WTC11 (cell line): ENCODE data around the gene ADAM19. TPM values are rescaled to one million over a fixed set of nuclear protein-coding genes. Genes with fewer than 3 reads are reported as not detected.

ENCODE experiments used
- ATAC-seq: fragments of 200-7000 bp; cut with Tn5 transposase; 2 replicates; pipeline ENCODE4 v1.10.0; 2021; ENCODE audit warnings: mild to moderate bottlenecking, moderate library complexity
- CTCF ChIA-PET: fragments of 300-600 bp; sonication (Branson Sonifier 250); formaldehyde crosslinking; loops from one replicate; lab custom pipeline; 2021; ENCODE audit warnings: antibody characterized with exemption; lab: Charles Lee
- POLR2A ChIA-PET: fragments of 350-600 bp; sonication (Branson Sonifier 250); formaldehyde crosslinking; loops from one replicate; lab custom pipeline; 2021; ENCODE audit warnings: antibody characterized with exemption; lab: Charles Lee
- DNase-seq: peaks from one replicate; pipeline ENCODE4 v3.0.0; 2021; ENCODE audit warnings: low spot score
- H3K27ac Mint-ChIP-seq: 2 replicates; pipeline ENCODE4 v1.8.0; 2021; ENCODE audit warnings: mixed read lengths
- H3K27me3 Mint-ChIP-seq: 2 replicates; pipeline ENCODE4 v1.8.0; 2021; ENCODE audit warnings: low read depth, mild to moderate bottlenecking, moderate library complexity, mixed read lengths
- H3K36me3 Mint-ChIP-seq: 2 replicates; pipeline ENCODE4 v1.8.0; 2021; ENCODE audit warnings: mixed read lengths
- H3K4me1 Mint-ChIP-seq: 2 replicates; pipeline ENCODE4 v1.8.0; 2022; ENCODE audit warnings: mixed read lengths
- H3K4me3 Mint-ChIP-seq: 2 replicates; pipeline ENCODE4 v1.8.0; 2021; ENCODE audit warnings: mild to moderate bottlenecking, moderate library complexity, mixed read lengths
- H3K9me3 Mint-ChIP-seq: 2 replicates; pipeline ENCODE4 v1.8.0; 2021; ENCODE audit warnings: mixed read lengths
- CBFB ChIP-seq: sonication (generic); formaldehyde crosslinking; IDR thresholded peaks from 2 replicates; pipeline ENCODE4 v1.8.1; 2022; ENCODE audit warnings: mild to moderate bottlenecking, low read depth, missing genetic modification reagents
- CREB1 ChIP-seq: sonication (generic); formaldehyde crosslinking; IDR thresholded peaks from 2 replicates; pipeline ENCODE4 v1.8.0; 2023; ENCODE audit warnings: mild to moderate bottlenecking, missing genetic modification reagents
- ESRRA ChIP-seq: sonication (generic); formaldehyde crosslinking; IDR thresholded peaks from 2 replicates; pipeline ENCODE4 v1.8.1; 2022; ENCODE audit warnings: mild to moderate bottlenecking, missing genetic modification reagents, borderline replicate concordance
- ETV6 ChIP-seq: sonication (generic); formaldehyde crosslinking; IDR thresholded peaks from 2 replicates; pipeline ENCODE4 v1.8.1; 2022; ENCODE audit warnings: mild to moderate bottlenecking, missing genetic modification reagents
- FOXK1 ChIP-seq: sonication (generic); formaldehyde crosslinking; IDR thresholded peaks from 2 replicates; pipeline ENCODE4 v1.8.0; 2022; ENCODE audit warnings: mild to moderate bottlenecking, moderate library complexity, missing genetic modification reagents
- IRF2 ChIP-seq: sonication (generic); formaldehyde crosslinking; IDR thresholded peaks from 2 replicates; pipeline ENCODE4 v1.8.0; 2022; ENCODE audit warnings: low read depth, missing genetic modification reagents, borderline replicate concordance
- KAT7 ChIP-seq: sonication (generic); formaldehyde crosslinking; IDR thresholded peaks from 2 replicates; pipeline ENCODE4 v1.8.1; 2023; ENCODE audit warnings: missing genetic modification reagents, mild to moderate bottlenecking, borderline replicate concordance
- MYBL2 ChIP-seq: sonication (generic); formaldehyde crosslinking; IDR thresholded peaks from 2 replicates; pipeline ENCODE4 v1.8.1; 2023; ENCODE audit warnings: mild to moderate bottlenecking, moderate library complexity, missing genetic modification reagents
- NFYB ChIP-seq: sonication (generic); formaldehyde crosslinking; conservative IDR thresholded peaks from 2 replicates; pipeline ENCODE4 v1.8.0; 2022; ENCODE audit warnings: low read depth, missing genetic modification reagents
- NR2C2 ChIP-seq: sonication (generic); formaldehyde crosslinking; IDR thresholded peaks from 2 replicates; pipeline ENCODE4 v1.8.0; 2022; ENCODE audit warnings: mild to moderate bottlenecking, missing genetic modification reagents
- RORB ChIP-seq: fragments of 250-450 bp; sonication (Bioruptor Pico); IDR thresholded peaks from 2 replicates; pipeline ENCODE4 v1.9.0; 2021; ENCODE audit warnings: mild to moderate bottlenecking
- SMAD3 ChIP-seq: sonication (generic); formaldehyde crosslinking; IDR thresholded peaks from 2 replicates; pipeline ENCODE4 v1.8.0; 2022; ENCODE audit warnings: missing genetic modification reagents, mild to moderate bottlenecking, borderline replicate concordance
- TEAD1 ChIP-seq: sonication (generic); formaldehyde crosslinking; IDR thresholded peaks from 2 replicates; pipeline ENCODE4 v1.8.0; 2022; ENCODE audit warnings: mild to moderate bottlenecking, missing genetic modification reagents
- ZNF138 ChIP-seq: sonication (generic); formaldehyde crosslinking; conservative IDR thresholded peaks from 2 replicates; pipeline ENCODE4 v1.8.1; 2022; ENCODE audit warnings: mild to moderate bottlenecking, moderate library complexity, missing genetic modification reagents
- ZNF423 ChIP-seq: fragments of 250-450 bp; sonication (Bioruptor Pico); IDR thresholded peaks from 2 replicates; pipeline ENCODE4 v2.1.2; 2022; ENCODE audit warnings: mild to moderate bottlenecking, moderate library complexity
- ZNF671 ChIP-seq: fragments of 250-450 bp; sonication (Bioruptor Pico); IDR thresholded peaks from 2 replicates; pipeline ENCODE4 v1.8.0; 2021; ENCODE audit warnings: mild to moderate bottlenecking
- total RNA-seq: library from RNA; stranded (reverse); gene quantifications from 3 replicates; pipeline ENCODE4 v1.2.3, GENCODE V29; 2021
- TF ChIP-seq, protein P1 (sequence below): sonication (generic); formaldehyde crosslinking; IDR thresholded peaks from 2 replicates; pipeline ENCODE4 v1.8.1; 2022; ENCODE audit warnings: low read depth, mild to moderate bottlenecking, moderate library complexity, missing genetic modification reagents, borderline replicate concordance
- TF ChIP-seq, protein P2 (sequence below): sonication (generic); formaldehyde crosslinking; IDR thresholded peaks from 2 replicates; pipeline ENCODE4 v1.8.1; 2023; ENCODE audit warnings: mild to moderate bottlenecking, missing genetic modification reagents, moderate library complexity
- TF ChIP-seq, protein P3 (sequence below): fragments of 250-450 bp; sonication (Bioruptor Pico); IDR thresholded peaks from 2 replicates; pipeline ENCODE4 v1.8.0; 2021; ENCODE audit warnings: mild to moderate bottlenecking
- TF ChIP-seq, protein P4 (sequence below): fragments of 250-450 bp; sonication (Bioruptor Pico); IDR thresholded peaks from 2 replicates; pipeline ENCODE4 v2.1.2; 2022; ENCODE audit warnings: mild to moderate bottlenecking, moderate library complexity
- TF ChIP-seq, protein P5 (sequence below): sonication (generic); formaldehyde crosslinking; IDR thresholded peaks from 2 replicates; pipeline ENCODE4 v1.8.1; 2022; ENCODE audit warnings: missing genetic modification reagents, borderline replicate concordance
- TF ChIP-seq, protein P6 (sequence below): sonication (generic); formaldehyde crosslinking; IDR thresholded peaks from 2 replicates; pipeline ENCODE4 v1.8.1; 2022; ENCODE audit warnings: mild to moderate bottlenecking, missing genetic modification reagents, moderate library complexity, borderline replicate concordance
- TF ChIP-seq, protein P7 (sequence below): sonication (generic); formaldehyde crosslinking; IDR thresholded peaks from 2 replicates; pipeline ENCODE4 v1.8.1; 2023; ENCODE audit warnings: mild to moderate bottlenecking, moderate library complexity, missing genetic modification reagents
- TF ChIP-seq, protein P8 (sequence below): sonication (generic); formaldehyde crosslinking; IDR thresholded peaks from 2 replicates; pipeline ENCODE4 v1.8.1; 2023; ENCODE audit warnings: mild to moderate bottlenecking, missing genetic modification reagents, moderate library complexity

Gene ADAM19
- total RNA-seq, 1 experiment from 2014 or later = 28.6 TPM

DNA sequence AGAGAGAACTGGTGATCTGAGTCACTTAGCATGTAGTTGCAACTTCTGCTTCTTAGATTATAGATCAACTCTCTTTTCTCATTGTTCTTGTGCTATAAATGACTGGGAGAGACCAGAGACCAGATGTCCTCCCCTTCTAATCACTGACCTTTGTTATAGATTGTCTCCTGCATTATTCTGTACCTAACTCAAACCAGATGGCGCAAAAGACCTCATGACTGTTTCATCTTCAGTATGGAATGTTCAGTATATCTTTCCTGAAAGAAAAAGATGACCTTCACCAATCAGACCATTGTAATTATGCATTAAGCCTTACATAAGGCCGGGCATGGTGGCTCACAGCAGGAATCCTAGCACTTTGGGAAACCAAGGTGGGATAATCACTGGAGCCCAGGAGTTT is 30.5 kb upstream of the ADAM19 start:
- H3K27me3 Mint-ChIP-seq = no peaks in the 10 kb centered on the region
- ChIA-PET POLR2A (no interaction called here), CTCF (no interaction called here)
- ATAC-seq (no peak), DNase-seq (no peak)
- no peaks in the 10 kb centered on the region for H3K4me1 Mint-ChIP-seq
- TF ChIP-seq, protein P1, sequence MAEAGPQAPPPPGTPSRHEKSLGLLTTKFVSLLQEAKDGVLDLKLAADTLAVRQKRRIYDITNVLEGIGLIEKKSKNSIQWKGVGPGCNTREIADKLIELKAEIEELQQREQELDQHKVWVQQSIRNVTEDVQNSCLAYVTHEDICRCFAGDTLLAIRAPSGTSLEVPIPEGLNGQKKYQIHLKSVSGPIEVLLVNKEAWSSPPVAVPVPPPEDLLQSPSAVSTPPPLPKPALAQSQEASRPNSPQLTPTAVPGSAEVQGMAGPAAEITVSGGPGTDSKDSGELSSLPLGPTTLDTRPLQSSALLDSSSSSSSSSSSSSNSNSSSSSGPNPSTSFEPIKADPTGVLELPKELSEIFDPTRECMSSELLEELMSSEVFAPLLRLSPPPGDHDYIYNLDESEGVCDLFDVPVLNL = no peak
- TF ChIP-seq, protein P2, sequence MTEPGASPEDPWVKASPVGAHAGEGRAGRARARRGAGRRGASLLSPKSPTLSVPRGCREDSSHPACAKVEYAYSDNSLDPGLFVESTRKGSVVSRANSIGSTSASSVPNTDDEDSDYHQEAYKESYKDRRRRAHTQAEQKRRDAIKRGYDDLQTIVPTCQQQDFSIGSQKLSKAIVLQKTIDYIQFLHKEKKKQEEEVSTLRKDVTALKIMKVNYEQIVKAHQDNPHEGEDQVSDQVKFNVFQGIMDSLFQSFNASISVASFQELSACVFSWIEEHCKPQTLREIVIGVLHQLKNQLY = no peak
- TF ChIP-seq, protein P3, sequence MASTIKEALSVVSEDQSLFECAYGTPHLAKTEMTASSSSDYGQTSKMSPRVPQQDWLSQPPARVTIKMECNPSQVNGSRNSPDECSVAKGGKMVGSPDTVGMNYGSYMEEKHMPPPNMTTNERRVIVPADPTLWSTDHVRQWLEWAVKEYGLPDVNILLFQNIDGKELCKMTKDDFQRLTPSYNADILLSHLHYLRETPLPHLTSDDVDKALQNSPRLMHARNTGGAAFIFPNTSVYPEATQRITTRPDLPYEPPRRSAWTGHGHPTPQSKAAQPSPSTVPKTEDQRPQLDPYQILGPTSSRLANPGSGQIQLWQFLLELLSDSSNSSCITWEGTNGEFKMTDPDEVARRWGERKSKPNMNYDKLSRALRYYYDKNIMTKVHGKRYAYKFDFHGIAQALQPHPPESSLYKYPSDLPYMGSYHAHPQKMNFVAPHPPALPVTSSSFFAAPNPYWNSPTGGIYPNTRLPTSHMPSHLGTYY (CRISPR knock-in tag) = no peak
- TF ChIP-seq RORB (CRISPR knock-in tag) (no peak), ZNF671 (CRISPR knock-in tag) (no peak), KAT7 (CRISPR knock-in tag) (no peak), SMAD3 (CRISPR knock-in tag) (no peak), FOXK1 (CRISPR knock-in tag) (no peak), CBFB (CRISPR knock-in tag) (no peak), NR2C2 (CRISPR knock-in tag) (no peak), ZNF423 (CRISPR knock-in tag) (no peak), ESRRA (no peak), ETV6 (CRISPR knock-in tag) (no peak)
- TF ChIP-seq, protein P4, sequence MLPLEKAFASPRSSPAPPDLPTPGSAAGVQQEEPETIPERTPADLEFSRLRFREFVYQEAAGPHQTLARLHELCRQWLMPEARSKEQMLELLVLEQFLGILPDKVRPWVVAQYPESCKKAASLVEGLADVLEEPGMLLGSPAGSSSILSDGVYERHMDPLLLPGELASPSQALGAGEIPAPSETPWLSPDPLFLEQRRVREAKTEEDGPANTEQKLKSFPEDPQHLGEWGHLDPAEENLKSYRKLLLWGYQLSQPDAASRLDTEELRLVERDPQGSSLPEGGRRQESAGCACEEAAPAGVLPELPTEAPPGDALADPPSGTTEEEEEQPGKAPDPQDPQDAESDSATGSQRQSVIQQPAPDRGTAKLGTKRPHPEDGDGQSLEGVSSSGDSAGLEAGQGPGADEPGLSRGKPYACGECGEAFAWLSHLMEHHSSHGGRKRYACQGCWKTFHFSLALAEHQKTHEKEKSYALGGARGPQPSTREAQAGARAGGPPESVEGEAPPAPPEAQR (CRISPR knock-in tag) = no peak
- TF ChIP-seq, protein P5, sequence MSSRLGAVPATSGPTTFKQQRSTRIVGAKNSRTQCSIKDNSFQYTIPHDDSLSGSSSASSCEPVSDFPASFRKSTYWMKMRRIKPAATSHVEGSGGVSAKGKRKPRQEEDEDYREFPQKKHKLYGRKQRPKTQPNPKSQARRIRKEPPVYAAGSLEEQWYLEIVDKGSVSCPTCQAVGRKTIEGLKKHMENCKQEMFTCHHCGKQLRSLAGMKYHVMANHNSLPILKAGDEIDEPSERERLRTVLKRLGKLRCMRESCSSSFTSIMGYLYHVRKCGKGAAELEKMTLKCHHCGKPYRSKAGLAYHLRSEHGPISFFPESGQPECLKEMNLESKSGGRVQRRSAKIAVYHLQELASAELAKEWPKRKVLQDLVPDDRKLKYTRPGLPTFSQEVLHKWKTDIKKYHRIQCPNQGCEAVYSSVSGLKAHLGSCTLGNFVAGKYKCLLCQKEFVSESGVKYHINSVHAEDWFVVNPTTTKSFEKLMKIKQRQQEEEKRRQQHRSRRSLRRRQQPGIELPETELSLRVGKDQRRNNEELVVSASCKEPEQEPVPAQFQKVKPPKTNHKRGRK = no peak
- TF ChIP-seq, protein P6, sequence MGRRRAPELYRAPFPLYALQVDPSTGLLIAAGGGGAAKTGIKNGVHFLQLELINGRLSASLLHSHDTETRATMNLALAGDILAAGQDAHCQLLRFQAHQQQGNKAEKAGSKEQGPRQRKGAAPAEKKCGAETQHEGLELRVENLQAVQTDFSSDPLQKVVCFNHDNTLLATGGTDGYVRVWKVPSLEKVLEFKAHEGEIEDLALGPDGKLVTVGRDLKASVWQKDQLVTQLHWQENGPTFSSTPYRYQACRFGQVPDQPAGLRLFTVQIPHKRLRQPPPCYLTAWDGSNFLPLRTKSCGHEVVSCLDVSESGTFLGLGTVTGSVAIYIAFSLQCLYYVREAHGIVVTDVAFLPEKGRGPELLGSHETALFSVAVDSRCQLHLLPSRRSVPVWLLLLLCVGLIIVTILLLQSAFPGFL (CRISPR knock-in tag) = no peak
- H3K4me3 Mint-ChIP-seq = no peak overlapping the region
- no peaks in the 10 kb centered on the region for H3K36me3 Mint-ChIP-seq
- H3K9me3 Mint-ChIP-seq = 0 out of 2 replicates have a peak, but pooled peaks cover 3% of the 10 kb centered on the region
- H3K27ac Mint-ChIP-seq = no peak overlapping the region

DNA sequence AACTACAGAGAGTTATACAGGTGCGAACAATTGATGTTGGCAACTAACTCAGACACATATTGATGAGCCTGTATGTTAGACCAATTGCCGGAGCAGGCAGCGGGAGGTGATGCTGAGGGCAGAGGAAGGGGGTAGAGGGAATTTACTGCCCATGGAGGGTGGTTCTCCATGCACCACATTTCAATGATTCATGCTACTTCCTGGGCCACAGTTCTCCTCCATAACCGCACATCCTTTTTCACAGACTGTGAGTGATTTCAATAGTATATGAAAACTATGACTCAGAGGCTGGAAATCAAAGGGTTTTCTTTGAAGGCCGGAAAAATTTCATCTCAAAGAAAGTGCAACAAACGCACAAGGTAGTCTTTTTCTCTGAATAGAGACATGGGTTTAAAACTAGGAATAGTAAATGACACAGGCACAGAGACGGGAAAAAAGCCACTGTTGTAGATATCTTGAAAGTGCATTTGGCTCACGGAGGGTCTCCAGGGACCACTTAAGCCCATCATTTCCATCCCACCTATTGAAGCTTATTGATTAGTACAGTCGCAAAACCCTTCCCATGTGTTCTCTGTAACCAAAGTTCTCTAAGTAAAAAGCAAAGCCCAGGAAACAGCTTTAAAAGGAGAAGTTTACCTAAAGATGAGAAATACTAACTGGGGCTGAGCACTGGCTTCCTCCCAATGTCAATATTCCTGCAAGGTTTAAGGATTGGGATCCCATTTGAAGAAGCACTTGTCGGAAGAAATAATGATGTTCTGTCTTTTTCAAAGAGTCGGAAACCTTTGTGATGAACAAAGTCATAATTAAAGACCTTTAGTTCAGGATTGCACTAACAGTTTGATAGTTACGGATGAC is 28.0 kb upstream of the ADAM19 start:
- POLR2A ChIA-PET = no interaction called here
- ATAC-seq (no peak), DNase-seq (no peak)
- CTCF ChIA-PET = no interaction called here
- Mint-ChIP-seq H3K4me1 (no peaks in the 10 kb centered on the region), H3K4me3 (no peak overlapping the region), H3K27ac (no peak overlapping the region), H3K36me3 (no peaks in the 10 kb centered on the region), H3K27me3 (no peaks in the 10 kb centered on the region), H3K9me3 (0 out of 2 replicates have a peak, but pooled peaks cover 3% of the 10 kb centered on the region)
- TF ChIP-seq ZNF138 (CRISPR knock-in tag) (no peak), NFYB (CRISPR knock-in tag) (no peak), TEAD1 (CRISPR knock-in tag) (no peak), MYBL2 (CRISPR knock-in tag) (no peak), CREB1 (no peak), IRF2 (no peak)
- TF ChIP-seq, protein P7, sequence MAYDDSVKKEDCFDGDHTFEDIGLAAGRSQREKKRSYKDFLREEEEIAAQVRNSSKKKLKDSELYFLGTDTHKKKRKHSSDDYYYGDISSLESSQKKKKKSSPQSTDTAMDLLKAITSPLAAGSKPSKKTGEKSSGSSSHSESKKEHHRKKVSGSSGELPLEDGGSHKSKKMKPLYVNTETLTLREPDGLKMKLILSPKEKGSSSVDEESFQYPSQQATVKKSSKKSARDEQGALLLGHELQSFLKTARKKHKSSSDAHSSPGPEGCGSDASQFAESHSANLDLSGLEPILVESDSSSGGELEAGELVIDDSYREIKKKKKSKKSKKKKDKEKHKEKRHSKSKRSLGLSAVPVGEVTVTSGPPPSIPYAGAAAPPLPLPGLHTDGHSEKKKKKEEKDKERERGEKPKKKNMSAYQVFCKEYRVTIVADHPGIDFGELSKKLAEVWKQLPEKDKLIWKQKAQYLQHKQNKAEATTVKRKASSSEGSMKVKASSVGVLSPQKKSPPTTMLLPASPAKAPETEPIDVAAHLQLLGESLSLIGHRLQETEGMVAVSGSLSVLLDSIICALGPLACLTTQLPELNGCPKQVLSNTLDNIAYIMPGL (CRISPR knock-in tag) = no peak
- TF ChIP-seq, protein P6 (CRISPR knock-in tag) = no peak
- TF ChIP-seq, protein P8, sequence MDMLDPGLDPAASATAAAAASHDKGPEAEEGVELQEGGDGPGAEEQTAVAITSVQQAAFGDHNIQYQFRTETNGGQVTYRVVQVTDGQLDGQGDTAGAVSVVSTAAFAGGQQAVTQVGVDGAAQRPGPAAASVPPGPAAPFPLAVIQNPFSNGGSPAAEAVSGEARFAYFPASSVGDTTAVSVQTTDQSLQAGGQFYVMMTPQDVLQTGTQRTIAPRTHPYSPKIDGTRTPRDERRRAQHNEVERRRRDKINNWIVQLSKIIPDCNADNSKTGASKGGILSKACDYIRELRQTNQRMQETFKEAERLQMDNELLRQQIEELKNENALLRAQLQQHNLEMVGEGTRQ = no peak
